HG02623 (cell line): Measurements from ENCODE around the gene ACOT2.
"Not testable (repeated sequence)": the region's sequence is repeated elsewhere in the genome, so short reads cannot be mapped to it uniquely, and the experiment has no call there.

Experiments used
- ATAC-seq: cut with Tn5 transposase; IDR thresholded peaks from one replicate; pipeline ENCODE4 v1.9.1; 2021; ENCODE audit warnings: moderate library complexity; ENCODE audit not compliant: unreplicated experiment

The ACOT2 gene

GRCh38 chr14:73567951-73568885, 795 bp upstream of the ACOT2 start:
- no peak for ATAC-seq

- not testable (repeated sequence) for ATAC-seq
Measured at GRCh38 chr14:73568886-73569184, 178 bp upstream of the ACOT2 start.

DNA sequence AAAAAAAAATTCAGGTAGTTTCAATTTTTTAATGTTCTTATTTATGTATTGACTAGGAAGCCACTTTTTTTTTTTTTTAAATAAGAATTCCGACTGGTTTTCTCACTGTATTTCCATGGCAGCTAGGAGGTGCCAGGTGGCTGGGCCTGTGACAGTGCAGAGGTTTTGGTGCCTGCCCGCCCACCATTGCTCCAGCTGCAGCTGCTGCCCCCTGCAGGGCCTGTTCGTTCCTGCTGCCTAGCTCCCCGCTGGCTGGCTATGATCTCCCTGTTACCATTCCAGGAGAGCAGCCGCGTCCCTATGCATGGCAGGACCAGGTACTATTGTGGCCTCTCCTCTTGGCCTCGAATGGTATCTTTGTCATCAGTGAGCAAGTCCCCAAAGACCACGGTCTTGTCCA, 1.9 kb downstream of the ACOT2 start:
- ATAC-seq = not testable (repeated sequence)

DNA sequence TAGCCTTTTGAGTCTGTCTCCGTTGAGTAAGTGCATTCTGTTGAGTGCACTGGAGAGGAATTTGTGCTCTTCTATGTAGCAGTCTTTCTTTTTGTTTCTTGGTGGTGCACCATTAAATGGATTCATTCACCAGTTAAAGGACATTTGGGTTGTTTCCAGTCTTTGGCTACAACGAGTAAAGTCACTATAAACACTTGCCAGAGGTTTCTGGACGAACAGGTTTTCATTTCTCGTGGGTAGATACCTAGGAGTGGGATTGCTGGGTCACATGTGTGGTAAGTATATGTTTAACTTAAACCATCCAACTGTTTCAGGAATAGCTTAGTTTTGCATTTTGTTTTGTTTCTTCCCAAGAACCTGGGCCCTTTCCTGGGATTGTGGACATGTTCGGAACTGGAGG, 4.0 kb downstream of the ACOT2 start:
- not testable (repeated sequence) for ATAC-seq

DNA sequence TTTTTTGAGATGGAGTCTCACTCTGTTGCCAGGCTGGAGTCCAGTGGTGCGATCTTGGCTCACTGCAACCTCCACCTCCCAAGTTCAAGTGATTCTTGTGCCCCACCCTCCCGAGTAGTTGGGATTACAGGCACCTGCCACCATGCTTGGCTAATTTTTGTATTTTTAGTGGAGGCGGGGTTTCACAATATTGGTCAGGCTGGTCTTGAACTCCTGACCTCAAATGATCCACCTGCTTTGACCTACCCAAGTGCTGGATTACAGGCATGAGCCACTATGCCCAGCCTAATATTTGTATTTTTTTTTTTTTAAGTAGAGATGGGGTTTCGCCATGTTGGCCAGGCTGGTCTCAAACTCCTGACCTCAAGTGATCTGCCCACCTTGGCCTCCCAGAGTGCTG, 4.7 kb downstream of the ACOT2 start:
- ATAC-seq = not testable (repeated sequence)

GRCh38 chr14:73574251-73574650, 5.2 kb downstream of the ACOT2 start:
- ATAC-seq = not testable (repeated sequence)

- ATAC-seq = no peak
Measured at GRCh38 chr14:73576391-73576790, 7.4 kb downstream of the ACOT2 start.

DNA sequence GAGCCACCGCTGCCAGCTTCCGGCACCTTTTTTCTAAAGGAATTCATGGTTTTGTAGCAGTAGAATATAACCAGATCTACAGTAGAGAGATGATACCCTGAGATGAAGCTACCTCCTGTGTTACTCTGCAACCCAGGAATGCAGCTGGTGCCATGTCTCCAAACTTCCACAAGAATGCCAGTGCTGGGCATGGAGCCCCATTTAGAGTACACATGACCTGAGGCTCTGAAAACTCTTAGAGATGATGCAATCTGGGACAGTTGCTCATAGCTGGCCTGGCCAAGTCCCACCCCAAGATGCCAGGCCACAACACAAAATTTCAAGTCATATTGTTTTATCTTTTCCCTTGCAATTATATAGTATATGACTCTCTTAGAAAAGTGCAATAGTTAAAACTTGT, 8.2 kb downstream of the ACOT2 start:
- ATAC-seq = not testable (repeated sequence)

- not testable (repeated sequence) for ATAC-seq
Measured at GRCh38 chr14:73582102-73582979, 13.3 kb downstream of the ACOT2 start.

- ATAC-seq = no peak
Measured at GRCh38 chr14:73588695-73589094, 19.7 kb downstream of the ACOT2 start.

- ATAC-seq = no peak
Measured at GRCh38 chr14:73589116-73589515, 20.1 kb downstream of the ACOT2 start.

DNA sequence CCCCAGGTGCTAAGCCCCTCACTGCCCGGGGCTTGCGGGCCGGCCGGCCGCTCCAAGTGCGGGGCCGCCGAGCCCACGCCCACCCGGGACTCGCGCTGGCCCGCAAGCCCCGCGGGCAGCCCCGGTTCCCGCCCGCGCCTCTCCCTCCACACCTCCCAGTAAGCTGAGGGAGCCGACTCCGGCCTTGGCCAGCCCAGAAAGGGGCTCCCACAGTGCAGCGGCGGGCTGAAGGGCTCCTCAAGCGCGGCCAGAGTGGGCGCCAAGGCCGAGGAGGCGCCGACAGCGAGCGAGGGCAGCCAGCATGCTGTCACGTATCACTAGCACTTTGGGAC, 21.6 kb downstream of the ACOT2 start:
- ATAC-seq = not testable (repeated sequence)

DNA sequence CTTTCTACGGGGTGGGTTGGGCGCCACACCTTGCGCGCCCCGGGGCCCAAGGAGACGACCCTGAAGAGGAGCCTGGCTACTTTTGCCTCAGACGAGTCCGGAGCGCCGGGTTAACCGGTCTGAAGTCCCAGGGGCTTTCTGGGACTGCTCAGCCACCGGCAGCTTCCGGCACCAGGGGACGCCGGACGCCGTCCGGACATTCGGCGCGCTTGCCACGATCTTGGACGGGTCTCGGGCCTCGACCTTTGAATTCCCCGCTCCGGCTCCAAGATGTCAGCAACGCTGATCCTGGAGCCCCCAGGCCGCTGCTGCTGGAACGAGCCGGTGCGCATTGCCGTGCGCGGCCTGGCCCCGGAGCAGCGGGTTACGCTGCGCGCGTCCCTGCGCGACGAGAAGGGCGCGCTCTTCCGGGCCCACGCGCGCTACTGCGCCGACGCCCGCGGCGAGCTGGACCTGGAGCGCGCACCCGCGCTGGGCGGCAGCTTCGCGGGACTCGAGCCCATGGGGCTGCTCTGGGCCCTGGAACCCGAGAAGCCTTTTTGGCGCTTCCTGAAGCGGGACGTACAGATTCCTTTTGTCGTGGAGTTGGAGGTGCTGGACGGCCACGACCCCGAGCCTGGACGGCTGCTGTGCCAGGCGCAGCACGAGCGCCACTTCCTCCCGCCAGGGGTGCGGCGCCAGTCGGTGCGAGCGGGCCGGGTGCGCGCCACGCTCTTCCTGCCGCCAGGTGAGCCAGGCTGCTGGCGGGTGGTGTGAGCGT, 22.9 kb downstream of the ACOT2 start, which contains the start of gene ACOT4:
TSS of gene ACOT4 (plus strand) at position 184 of the 760 bp plus-strand sequence. CDS start at position 271, 87 bp downstream.
- no peak for ATAC-seq

GRCh38 chr14:73594491-73594890, 25.5 kb downstream of the ACOT2 start:
- no peak for ATAC-seq

DNA sequence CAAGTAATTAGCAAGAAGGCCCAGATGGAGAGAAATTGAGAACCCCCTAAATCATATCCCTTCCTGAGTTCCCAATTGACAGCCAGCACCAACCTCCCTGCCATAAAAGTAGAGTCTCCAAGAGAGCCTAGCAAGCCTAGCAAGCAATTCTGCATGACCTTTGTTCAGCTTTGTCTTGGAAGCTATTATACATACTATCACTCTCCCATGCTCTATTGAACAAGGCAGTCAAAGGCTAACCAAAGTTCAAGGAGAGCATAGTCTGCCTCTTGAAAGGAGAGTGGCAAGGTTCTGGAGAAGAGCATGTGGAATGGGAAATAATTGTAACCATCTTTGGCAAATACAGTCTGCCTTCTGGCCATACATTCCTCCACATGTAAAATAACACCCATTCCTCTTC, 30.5 kb downstream of the ACOT2 start:
- no peak for ATAC-seq

DNA sequence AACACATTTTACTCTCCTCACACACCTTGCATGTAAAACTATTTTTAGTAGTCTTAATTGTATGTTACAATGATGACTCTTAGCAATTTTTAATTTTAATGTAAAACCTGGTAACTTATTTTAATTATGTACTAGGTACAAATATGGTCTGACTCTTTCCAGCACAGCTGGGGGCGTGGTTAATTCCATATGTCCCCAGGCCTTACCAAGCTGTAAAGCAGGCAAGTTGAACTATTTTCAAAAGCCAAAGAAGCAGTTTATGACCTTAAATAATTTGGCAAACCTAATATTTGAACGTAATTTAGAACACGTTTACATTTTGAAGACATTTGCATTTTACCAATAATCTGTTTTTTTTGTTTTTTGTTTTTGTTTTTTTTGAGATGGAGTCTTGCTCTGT, 34.0 kb downstream of the ACOT2 start:
- ATAC-seq = no peak

DNA sequence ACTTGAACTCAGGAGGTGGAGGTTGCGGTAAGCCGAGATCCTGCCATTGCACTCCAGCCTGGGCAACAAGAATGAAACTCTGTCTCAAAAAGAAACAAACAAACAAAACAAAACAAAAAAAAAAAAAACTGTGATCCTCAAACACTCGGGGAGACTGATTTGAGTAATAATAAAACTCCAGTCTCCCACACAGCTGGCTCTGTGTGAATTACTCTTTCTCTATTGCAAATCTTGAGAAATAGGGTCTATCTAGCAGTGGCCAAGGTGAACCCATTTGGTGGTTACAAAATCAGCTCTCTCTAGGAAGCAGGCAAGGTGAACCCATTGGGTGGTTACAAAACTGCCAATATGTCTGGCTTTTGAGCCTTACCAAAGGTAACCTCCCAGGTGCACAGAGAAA, 37.3 kb downstream of the ACOT2 start:
- ATAC-seq = no peak

DNA sequence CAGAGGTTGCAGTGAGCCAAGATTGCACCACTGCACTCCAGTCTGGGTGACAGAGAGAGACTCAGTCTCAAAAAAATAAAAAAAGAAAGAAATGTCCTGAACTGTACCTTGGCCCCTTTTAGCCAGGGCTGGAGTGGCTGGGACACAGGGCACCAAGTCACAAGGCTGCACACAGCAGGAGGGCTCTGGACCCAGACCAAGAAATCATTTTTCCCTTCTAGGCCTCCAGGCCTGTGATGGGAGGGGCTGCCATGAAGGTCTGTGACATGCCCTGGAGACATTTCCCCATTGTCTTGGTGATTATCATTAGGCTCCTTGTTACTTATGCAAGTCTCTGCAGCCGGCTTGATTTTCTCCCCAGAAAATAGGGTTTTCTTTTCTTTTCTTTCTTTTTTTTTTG, 38.2 kb downstream of the ACOT2 start:
- ATAC-seq = no peak

GRCh38 chr14:73610687-73611086, 41.7 kb downstream of the ACOT2 start:
- no peak for ATAC-seq

- ATAC-seq = peak; percentile 73
Measured at GRCh38 chr14:73612339-73613045, 43.5 kb downstream of the ACOT2 start, which contains the start of gene ACOT6. TSS of gene ACOT6 (plus strand) at chr14:73612517. CDS start at chr14:73612572, 55 bp downstream.

DNA sequence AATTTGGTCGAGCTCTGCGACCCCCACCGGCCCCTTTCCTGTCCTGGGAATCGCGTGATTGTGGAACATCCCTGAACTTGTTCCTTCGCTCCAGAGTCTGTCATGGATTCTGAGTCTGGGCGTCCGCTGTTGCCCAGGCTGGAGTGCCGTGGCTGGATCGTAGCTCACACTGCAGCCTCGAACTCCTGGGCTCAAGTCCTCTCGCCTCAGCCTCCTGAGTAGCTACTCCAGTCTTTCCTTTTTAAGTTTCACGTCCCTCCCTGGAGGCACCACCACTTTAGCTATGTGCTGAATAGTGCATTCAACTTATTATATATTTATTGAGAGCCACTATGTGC, 44.0 kb downstream of the ACOT2 start:
- ATAC-seq = no peak
